T-cell (primary cell): ENCODE measurements around the gene SDE2. TPM values are rescaled to one million over a fixed set of nuclear protein-coding genes. Genes with fewer than 3 reads are reported as not detected.

Experiments used
- ATAC-seq, 4 experiments: fragments of 200-7000 bp in 3 of 4; fragments of 150-1000 bp in 1 of 4; cut with Tn5 transposase; replicated peaks in 1 of 4; 1 replicate in 3 of 4; 2 replicates in 1 of 4; pipeline ENCODE4 v1.10.0; 2021; ENCODE audit warnings: moderate library complexity in 3 of 4, mild to moderate bottlenecking in 2 of 4, moderate number of reproducible peaks in 1 of 4
- CTCF ChIA-PET, 2 donors: fragments of 300-600 bp; sonication (Branson Sonifier 250); formaldehyde crosslinking; loops; one replicate each; lab custom pipeline; 2022; ENCODE audit warnings: antibody characterized with exemption in 2 of 2; lab: Charles Lee
- POLR2A ChIA-PET, 2 donors: fragments of 300-600 bp; sonication (Branson Sonifier 250); formaldehyde crosslinking; loops; one replicate each; lab custom pipeline; 2022; ENCODE audit warnings: antibody characterized with exemption in 2 of 2; lab: Charles Lee
- DNase-seq, 35 experiments: peaks; one replicate each; pipeline versions ENCODE4 v3.0.0 to v3.0.0-alpha.2; 2013 to 2023
- H3K27ac ChIP-seq: one replicate; pipeline ENCODE4 v1.5.1; 2013; ENCODE audit warnings: low read length
- H3K27me3 ChIP-seq, 2 experiments: replicated peaks in 1 of 2; 1 replicate in 1 of 2; 2 replicates in 1 of 2; pipeline versions ENCODE4 v1.6.1 to v1.7.0; 2013; ENCODE audit warnings: low read length in 1 of 2, mixed read lengths in 1 of 2; ENCODE audit not compliant: control insufficient read depth in 2 of 2, insufficient read depth in 2 of 2; ENCODE audit errors: extremely low read depth in 1 of 2
- H3K36me3 ChIP-seq, 2 donors: 1 replicate in 1 of 2; 2 replicates in 1 of 2; pipeline versions ENCODE4 v1.6.1 to v1.7.0; 2013; ENCODE audit warnings: low read length in 1 of 2; ENCODE audit not compliant: control insufficient read depth in 2 of 2, insufficient read depth in 1 of 2; ENCODE audit errors: extremely low read depth in 1 of 2
- H3K4me1 ChIP-seq, 2 experiments: 1 replicate in 1 of 2; 2 replicates in 1 of 2; pipeline versions ENCODE4 v1.6.1 to v1.7.0; 2013; ENCODE audit warnings: low read length in 2 of 2, mixed read lengths in 1 of 2; ENCODE audit not compliant: insufficient read depth in 2 of 2, control insufficient read depth in 1 of 2; ENCODE audit errors: extremely low read depth in 1 of 2
- H3K4me3 ChIP-seq, 2 donors: 1 replicate in 1 of 2; 2 replicates in 1 of 2; pipeline versions ENCODE4 v1.5.1 to v1.7.0; 2013; ENCODE audit warnings: mild to moderate bottlenecking in 2 of 2, low read length in 1 of 2, moderate library complexity in 1 of 2; ENCODE audit not compliant: control insufficient read depth in 1 of 2; ENCODE audit errors: extremely low read depth in 1 of 2
- H3K9me3 ChIP-seq: 2 replicates; pipeline ENCODE4 v1.7.0; 2013
- H3K27ac Mint-ChIP-seq, 2 donors: one replicate each; pipeline ENCODE4 v1.8.0; 2020 to 2021; ENCODE audit warnings: mild to moderate bottlenecking in 2 of 2, mixed read lengths in 2 of 2
- H3K27me3 Mint-ChIP-seq, 2 donors: one replicate each; pipeline ENCODE4 v1.8.0; 2021 to 2022; ENCODE audit warnings: mixed read lengths in 2 of 2
- H3K36me3 Mint-ChIP-seq: one replicate; pipeline ENCODE4 v1.8.0; 2021; ENCODE audit warnings: mixed read lengths
- H3K4me1 Mint-ChIP-seq, 3 donors: one replicate each; pipeline ENCODE4 v1.8.0; 2020 to 2022; ENCODE audit warnings: mixed read lengths in 3 of 3, mild to moderate bottlenecking in 1 of 3
- H3K4me3 Mint-ChIP-seq, 3 donors: one replicate each; pipeline ENCODE4 v1.8.0; 2020 to 2022; ENCODE audit warnings: mild to moderate bottlenecking in 3 of 3, mixed read lengths in 3 of 3, moderate library complexity in 3 of 3
- H3K9me3 Mint-ChIP-seq, 3 donors: one replicate each; pipeline ENCODE4 v1.8.0; 2020 to 2022; ENCODE audit warnings: mixed read lengths in 3 of 3
- WGBS: methylation state at CpG from one replicate; pipeline ENCODE4 v1.1.5; 2013; ENCODE audit warnings: missing lambda C conversion rate; ENCODE audit not compliant: insufficient coverage; 5-methylcytosine and 5-hydroxymethylcytosine counted together
- total RNA-seq, 35 experiments: library from RNA in 6 of 35; stranded (reverse) in 6 of 35; fragments of 120-200 nt in 1 of 35; gene quantifications; one replicate each; pipeline versions ENCODE4 v1.2.1 to v1.2.4 and lab custom pipeline; 2013 to 2026

Gene SDE2
- 10 to 100 TPM; 19.6 to 36.1 (median 21.8) TPM for total RNA-seq
- total RNA-seq (2013), result 22.1 TPM
- total RNA-seq (lab: John Stamatoyannopoulos, UW), result 45.9 to 153 (median 93.6) reads per million in 29 experiments

DNA sequence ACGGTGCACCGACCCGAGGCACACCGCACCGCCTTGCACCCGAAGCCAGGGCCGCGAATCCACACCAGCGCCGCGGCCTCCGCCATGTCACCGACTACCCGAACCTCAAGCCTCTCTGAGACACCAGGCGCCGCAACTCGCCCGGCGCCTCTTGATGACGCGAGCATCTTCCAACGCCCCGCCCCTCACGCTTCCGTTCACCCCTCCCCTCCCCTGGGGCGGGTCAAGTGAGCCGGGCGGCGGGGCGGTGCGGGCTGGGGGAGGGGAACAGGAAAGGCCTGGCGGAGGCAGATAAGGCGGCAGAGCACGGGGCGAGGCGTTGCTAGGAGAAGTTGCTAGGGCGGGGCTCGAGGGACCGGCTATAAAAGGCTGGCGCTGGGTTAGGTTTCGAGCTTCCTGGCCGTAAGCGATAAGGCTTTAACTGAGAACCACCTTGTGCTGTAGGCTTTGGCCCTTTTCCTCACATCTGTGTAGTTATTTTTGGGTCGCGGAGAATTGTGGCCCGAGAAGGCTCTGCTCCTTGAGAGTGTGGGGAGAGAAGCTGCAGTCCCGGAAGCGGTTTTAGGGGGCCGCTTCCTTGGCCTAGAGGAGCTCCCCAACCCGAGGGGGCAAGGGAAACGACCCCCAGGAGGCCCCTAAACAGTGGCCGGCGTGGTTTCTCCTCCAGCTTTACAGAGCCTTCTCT lies at the start of gene SDE2:
Gene SDE2 (minus strand): TSS at position 117 of the 685 bp plus-strand sequence. CDS start 31 bp downstream, at position 86.
- Mint-ChIP-seq H3K4me1 (peaks cover 82 to 87% (median 86%) of the 10 kb centered on the region in 3 donors), H3K9me3 (peaks cover 0 to 3% (median 0%) of the 10 kb centered on the region in 3 donors), H3K27ac (peak within 1 kb of the TSS; percentile 100), H3K4me3 (peak within 1 kb of the TSS; percentile 92 to 100 (median 100)), H3K27me3 (no peaks in the 10 kb centered on the region), H3K36me3 (peaks cover 22% of the 10 kb centered on the region)
- no peaks in the 10 kb centered on the region for H3K27me3 ChIP-seq
- CTCF ChIA-PET, result interaction anchor here (0.6 to 3.4 kb wide), 7 partner anchors 12 to 126 kb away, joined by 3 to 38 read pairs (median 6); partner anchors contain the start of gene H3-3A (in 1 of the 2)
- H3K4me3 ChIP-seq, result peak within 1 kb of the TSS; percentile 88 to 99
- H3K27ac ChIP-seq, result peak within 1 kb of the TSS; percentile 99
- peak; percentile 98 to 100 (median 100) for DNase-seq
- WGBS, result under 1% methylated on average over 29 of the region's 53 CpGs
- H3K9me3 ChIP-seq, result no peaks in the 10 kb centered on the region
- H3K4me1 ChIP-seq, result peaks cover 61 to 65% of the 10 kb centered on the region in 2 experiments
- ATAC-seq, result peak; percentile 80 to 95 (median 90)
- H3K36me3 ChIP-seq, result peaks cover 0 to 17% of the 10 kb centered on the region in 2 donors
- POLR2A ChIA-PET, result interaction anchor here (0.6 to 2.1 kb wide), 21 partner anchors 9 to 740 kb away, joined by 3 to 71 read pairs (median 4); partner anchors contain the start of genes H3-3A (in 2 of the 2), PYCR2 (in 1 of the 2) and SRP9 (in 1 of the 2)

DNA sequence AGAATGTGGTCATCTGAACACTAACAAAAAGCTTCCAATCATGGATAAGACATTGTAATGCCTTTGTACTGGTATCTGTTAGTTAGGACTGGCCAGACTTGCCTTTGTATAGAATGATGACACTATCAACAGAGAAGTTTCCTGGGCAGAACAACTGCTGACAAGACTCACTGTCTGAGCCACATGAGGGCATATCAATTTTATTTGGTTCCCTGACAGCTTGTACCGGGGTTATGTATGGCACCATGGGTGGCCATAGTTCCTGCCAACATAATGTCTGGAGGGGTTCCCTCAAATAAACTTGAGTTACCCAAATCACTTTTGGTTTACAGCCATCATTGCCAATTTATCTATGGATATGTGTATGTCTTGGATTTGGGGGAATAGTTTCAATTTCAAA lies 49.7 kb upstream of the SDE2 start:
- no peaks in the 10 kb centered on the region for H3K27me3 Mint-ChIP-seq
- H3K4me3 Mint-ChIP-seq, result no peak overlapping the region
- no CpG with 5 or more reads among the region's 1 CpG for WGBS
- Histone ChIP-seq H3K9me3 (no peaks in the 10 kb centered on the region), H3K4me3 (no peak overlapping the region), H3K27me3 (no peaks in the 10 kb centered on the region), H3K4me1 (no peaks in the 10 kb centered on the region), H3K27ac (no peak overlapping the region), H3K36me3 (no peaks in the 10 kb centered on the region)
- no peaks in the 10 kb centered on the region for H3K9me3 Mint-ChIP-seq
- ATAC-seq (no peak), DNase-seq (no peak)
- H3K27ac Mint-ChIP-seq, result no peak overlapping the region
- peaks cover 5% of the 10 kb centered on the region for H3K36me3 Mint-ChIP-seq
- ChIA-PET CTCF (no interaction called here), POLR2A (interaction anchor here in 1 of 2 donors (0.5 kb wide), 2 partner anchors 20 to 31 kb away, joined by 3 to 5 read pairs; no protein-coding TSS in a partner anchor)
- H3K4me1 Mint-ChIP-seq, result peaks cover 0 to under 1% (median 0%) of the 10 kb centered on the region in 3 donors

DNA sequence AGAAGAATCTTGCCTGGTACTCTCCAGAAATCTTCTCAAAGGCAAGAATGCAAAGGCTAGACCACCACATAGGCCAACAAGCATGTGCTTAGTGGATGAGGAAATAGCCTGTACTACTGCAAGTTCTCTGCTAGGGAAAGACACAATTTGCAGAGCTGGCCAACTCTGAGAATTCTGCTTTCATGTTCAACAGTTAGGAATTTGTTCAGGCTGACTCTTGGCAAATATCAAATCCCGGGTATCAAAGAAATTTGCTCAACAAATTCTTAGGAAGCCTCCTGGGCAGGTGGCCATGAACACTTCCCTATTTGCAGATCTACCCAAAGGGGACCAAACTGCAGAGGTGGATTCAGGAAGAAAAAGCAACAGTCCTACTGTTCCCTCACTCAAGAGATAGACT lies 48.4 kb upstream of the SDE2 start:
- Mint-ChIP-seq H3K27me3 (no peaks in the 10 kb centered on the region), H3K36me3 (peaks cover 9% of the 10 kb centered on the region), H3K4me1 (peaks cover 0 to 2% (median 0%) of the 10 kb centered on the region in 3 donors), H3K27ac (no peak overlapping the region), H3K4me3 (no peak overlapping the region), H3K9me3 (no peaks in the 10 kb centered on the region)
- ChIA-PET POLR2A (no interaction called here), CTCF (no interaction called here)
- Histone ChIP-seq H3K4me3 (no peak overlapping the region), H3K9me3 (no peaks in the 10 kb centered on the region), H3K36me3 (no peaks in the 10 kb centered on the region), H3K4me1 (no peaks in the 10 kb centered on the region), H3K27me3 (no peaks in the 10 kb centered on the region), H3K27ac (no peak overlapping the region)
- 80% methylated on average over 1 of the region's 1 CpG for WGBS
- DNase-seq, result no peak
- no peak for ATAC-seq

DNA sequence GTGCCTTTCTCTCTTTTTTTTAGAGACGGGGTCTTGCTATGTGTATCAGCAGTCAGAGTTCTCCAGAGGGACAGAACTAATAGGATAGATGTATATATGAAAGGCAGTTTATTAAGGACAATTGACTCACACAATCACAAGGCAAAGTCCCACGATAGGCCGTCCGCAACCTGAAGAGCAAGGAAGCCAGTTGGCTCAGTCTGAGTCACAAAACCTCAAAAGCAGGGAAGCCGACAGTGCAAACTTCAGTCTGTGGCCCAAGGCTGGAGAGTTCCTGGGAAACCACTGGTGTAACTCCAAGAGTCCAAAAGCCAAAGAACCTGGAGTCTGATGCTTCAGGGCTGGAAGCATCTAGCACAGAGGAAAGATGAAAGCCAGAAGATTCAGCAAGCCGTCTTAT lies 47.1 kb upstream of the SDE2 start:
- no peak overlapping the region for H3K27ac Mint-ChIP-seq
- 91% methylated on average over 5 of the region's 6 CpGs for WGBS

DNA sequence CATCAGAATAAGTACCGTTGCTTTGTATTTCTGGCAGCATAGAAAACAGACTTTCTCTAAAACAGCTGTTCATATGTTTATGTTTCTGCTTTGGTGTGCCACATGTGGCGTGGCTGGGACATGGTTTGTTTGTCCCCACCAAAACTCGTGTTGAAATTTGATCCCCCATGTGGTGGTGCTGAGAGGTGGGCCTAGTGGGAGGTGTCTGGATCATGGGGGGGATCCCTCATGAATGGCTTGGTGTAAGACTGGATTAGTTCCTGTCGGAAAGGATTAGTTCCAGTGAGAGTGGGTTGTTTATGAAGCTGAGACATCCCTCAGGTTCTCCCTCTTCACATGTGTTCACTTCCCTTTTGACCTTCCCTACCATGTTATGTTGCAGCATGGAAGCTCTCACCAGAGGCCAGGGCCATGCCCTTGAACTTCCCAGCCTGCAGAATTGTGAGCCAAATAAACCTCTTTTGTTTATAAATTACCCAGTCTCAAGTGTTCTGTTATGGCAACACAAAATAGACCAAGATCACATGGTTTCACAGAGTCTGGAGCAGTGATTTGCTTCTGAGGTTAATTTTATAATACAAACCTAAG lies 45.5 kb upstream of the SDE2 start:
- CTCF ChIA-PET, result interaction anchor here in 1 of 2 donors (0.5 kb wide), 1 partner anchor 260 kb away, joined by 8 read pairs; no protein-coding TSS in a partner anchor
- H3K27ac Mint-ChIP-seq, result no peak overlapping the region
- DNase-seq, result no peak
- H3K4me3 ChIP-seq, result no peak overlapping the region
- 83% methylated on average over 2 of the region's 4 CpGs for WGBS
- no peak overlapping the region for H3K27ac ChIP-seq
- H3K4me1 Mint-ChIP-seq, result peaks cover 0 to 2% (median 0%) of the 10 kb centered on the region in 3 donors
- POLR2A ChIA-PET, result no interaction called here
- peaks cover 9% of the 10 kb centered on the region for H3K36me3 Mint-ChIP-seq
- no peaks in the 10 kb centered on the region for H3K36me3 ChIP-seq
- no peaks in the 10 kb centered on the region for H3K9me3 Mint-ChIP-seq
- H3K4me1 ChIP-seq, result no peaks in the 10 kb centered on the region
- no peak for ATAC-seq
- H3K27me3 Mint-ChIP-seq, result peaks cover 0 to 4% of the 10 kb centered on the region in 2 donors
- H3K9me3 ChIP-seq, result no peaks in the 10 kb centered on the region
- no peak overlapping the region for H3K4me3 Mint-ChIP-seq
- H3K27me3 ChIP-seq, result no peaks in the 10 kb centered on the region

More for the DNA sequence above, 47.1 kb upstream of the SDE2 start:
- DNase-seq, result no peak
- no peak for ATAC-seq
- H3K36me3 ChIP-seq, result no peaks in the 10 kb centered on the region
- no peaks in the 10 kb centered on the region for H3K9me3 ChIP-seq
- Mint-ChIP-seq H3K4me3 (no peak overlapping the region), H3K36me3 (peaks cover 9% of the 10 kb centered on the region), H3K9me3 (no peaks in the 10 kb centered on the region), H3K27me3 (peaks cover 0 to 2% of the 10 kb centered on the region in 2 donors), H3K4me1 (peaks cover 0 to 2% (median 0%) of the 10 kb centered on the region in 3 donors)
- H3K4me1 ChIP-seq, result no peaks in the 10 kb centered on the region
- ChIA-PET POLR2A (no interaction called here), CTCF (no interaction called here)
- no peak overlapping the region for H3K4me3 ChIP-seq
- no peak overlapping the region for H3K27ac ChIP-seq
- no peaks in the 10 kb centered on the region for H3K27me3 ChIP-seq

GRCh38 chr1:226041419-226041818 lies 42.3 kb upstream of the SDE2 start:
- Mint-ChIP-seq H3K27ac (no peak overlapping the region), H3K4me3 (no peak overlapping the region), H3K4me1 (peaks cover 0 to 2% (median 0%) of the 10 kb centered on the region in 3 donors), H3K9me3 (no peaks in the 10 kb centered on the region), H3K36me3 (peaks cover 9% of the 10 kb centered on the region), H3K27me3 (peaks cover 0 to 4% of the 10 kb centered on the region in 2 donors)
- Histone ChIP-seq H3K4me1 (no peaks in the 10 kb centered on the region), H3K27me3 (no peaks in the 10 kb centered on the region), H3K9me3 (no peaks in the 10 kb centered on the region), H3K4me3 (no peak overlapping the region), H3K27ac (no peak overlapping the region), H3K36me3 (no peaks in the 10 kb centered on the region)
- POLR2A ChIA-PET, result no interaction called here
- no peak for DNase-seq
- CTCF ChIA-PET, result no interaction called here
- no peak for ATAC-seq
- no CpG with 5 or more reads among the region's 1 CpG for WGBS
